DLD1 (cell line): ENCODE measurements around the gene ZNF784.
"Not testable (repeated sequence)": the region's sequence is repeated elsewhere in the genome, so short reads cannot be mapped to it uniquely, and the experiment has no call there.

ENCODE experiments used
- in situ Hi-C: cut with HindIII; loops from 2 replicates; pipeline ENCODE4 v1.10.0; 2017; ENCODE audit warnings: low sequenced_read_pairs

The ZNF784 gene

GRCh38 chr19:55590109-55590508, 34.3 kb downstream of the ZNF784 start:
- in situ Hi-C loops: no loop called here

- in situ Hi-C loops: no loop called here
Observed at GRCh38 chr19:55588738-55589137, 35.6 kb downstream of the ZNF784 start.

- in situ Hi-C loops: no loop called here
Observed at GRCh38 chr19:55586976-55587668, 37.2 kb downstream of the ZNF784 start.

- in situ Hi-C loops: no loop called here
Observed at GRCh38 chr19:55585658-55586339, 38.6 kb downstream of the ZNF784 start.

- in situ Hi-C loops: no loop called here
Observed at GRCh38 chr19:55584871-55585270, 39.5 kb downstream of the ZNF784 start.

- in situ Hi-C loops: not testable (repeated sequence)
Observed at GRCh38 chr19:55583897-55584296, 40.5 kb downstream of the ZNF784 start.

- in situ Hi-C loops: not testable (repeated sequence)
Observed at GRCh38 chr19:55582284-55582683, 42.1 kb downstream of the ZNF784 start.

GRCh38 chr19:55581823-55582223, 42.5 kb downstream of the ZNF784 start:
- in situ Hi-C loops: no loop called here

- in situ Hi-C loops: no loop called here
Observed at GRCh38 chr19:55581145-55581822, 43.1 kb downstream of the ZNF784 start.

GRCh38 chr19:55580628-55581144, 43.7 kb downstream of the ZNF784 start, which contains the start of gene ZNF579:
Gene ZNF579, minus strand, starts transcription at chr19:55580848. Its CDS starts 1,209 bp downstream, at chr19:55579639.
- in situ Hi-C loops: no loop called here

GRCh38 chr19:55579766-55580621, 44.4 kb downstream of the ZNF784 start:
- in situ Hi-C loops: no loop called here

- in situ Hi-C loops: no loop called here
Observed at GRCh38 chr19:55578761-55579747, 45.3 kb downstream of the ZNF784 start.

- in situ Hi-C loops: no loop called here
Observed at GRCh38 chr19:55578031-55578760, 46.2 kb downstream of the ZNF784 start.

- in situ Hi-C loops: no loop called here
Observed at GRCh38 chr19:55576746-55577145, 47.6 kb downstream of the ZNF784 start.

GRCh38 chr19:55573929-55574328, 50.4 kb downstream of the ZNF784 start:
- in situ Hi-C loops: not testable (repeated sequence)
